ENCODE data around the gene PCNX4.

- TF ChIP-seq CTCF (IDR thresholded peaks at IDR 0.05; ENCODE audit: low read length): no peak
- no peak for TF ChIP-seq EZH2phosphoT487 (IDR thresholded peaks at IDR 0.05; ENCODE audit: low read length)
- no peak for TF ChIP-seq EZH2 (optimal IDR thresholded peaks at IDR 0.05; ENCODE audit: low read depth, low read length)
These were observed 103.6 kb downstream of the PCNX4 start for GRCh38 chr14:60195179-60195810.
